Upper lobe of left lung (tissue), 4 donors: ENCODE measurements around the gene TM4SF1.

Experiments
- CTCF ChIP-seq, 6 experiments: fragments of 450-650 bp in 4 of 6; fragments of 200-600 bp in 2 of 6; sonication (generic) in 2 of 6; IDR thresholded peaks; one replicate each; pipeline ENCODE4 v1.5.1; 2016 to 2019; ENCODE audit warnings: antibody characterized with exemption in 6 of 6
- POLR2A ChIP-seq, 4 donors: fragments of 450-650 bp; IDR thresholded peaks; one replicate each; pipeline ENCODE4 v1.5.1; 2016 to 2017; ENCODE audit warnings: antibody characterized with exemption in 4 of 4, mild to moderate bottlenecking in 2 of 4
- POLR2AphosphoS5 ChIP-seq, 2 donors: sonication (generic); formaldehyde crosslinking; IDR thresholded peaks; one replicate each; pipeline ENCODE4 v1.5.1; 2017; ENCODE audit warnings: antibody characterized with exemption in 2 of 2

DNA sequence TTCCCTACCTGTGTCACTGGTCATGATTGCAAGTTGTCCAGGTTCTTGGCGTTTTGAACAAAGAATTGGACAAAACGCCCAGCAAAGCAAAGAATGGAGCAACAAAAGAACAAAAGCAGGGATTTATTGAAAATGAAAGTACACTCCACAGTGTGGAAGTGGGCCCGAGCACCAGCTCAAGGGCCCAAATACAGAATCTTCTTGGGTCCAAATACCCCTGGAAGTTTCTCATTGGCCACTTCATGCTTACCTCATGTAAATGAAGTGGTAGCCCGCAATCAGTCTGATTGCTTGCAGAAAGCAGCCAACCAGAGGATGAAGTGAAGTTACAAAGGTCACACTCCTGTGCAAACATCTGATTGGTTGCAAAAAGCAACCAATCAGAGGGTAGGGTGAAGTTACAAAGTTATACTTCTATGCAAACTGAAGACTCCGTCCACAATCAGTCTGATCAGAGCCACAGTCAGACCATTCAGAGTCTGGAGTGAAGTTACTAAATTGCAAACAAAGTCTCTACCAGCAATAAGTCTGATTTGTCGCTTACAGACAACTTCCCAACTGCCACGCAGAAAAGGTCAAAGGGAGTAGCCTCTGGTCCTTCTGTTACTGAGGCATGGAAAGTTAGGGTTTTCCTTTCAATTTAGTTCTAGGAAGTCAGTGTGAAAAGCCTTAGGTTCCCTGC lies 8.3 kb upstream of the TM4SF1 start:
- TF ChIP-seq CTCF (IDR thresholded peaks at IDR 0.05) (no peak), POLR2AphosphoS5 (IDR thresholded peaks at IDR 0.05) (no peak), POLR2A (IDR thresholded peaks at IDR 0.05) (no peak)
